Right renal pelvis (tissue), 4 donors: ENCODE measurements around the gene PLEKHM2. TPM values are rescaled to one million over a fixed set of nuclear protein-coding genes. Genes with fewer than 3 reads are reported as not detected.

ENCODE experiments used
- DNase-seq, 4 donors: peaks; one replicate each; pipeline ENCODE4 v3.0.0-alpha.2; 2013; ENCODE audit warnings: low read depth in 4 of 4, low spot score in 3 of 4, missing footprints in 1 of 4
- polyA plus RNA-seq, 4 donors: library from polyadenylated mRNA; unstranded; fragments of 120-200 nt; gene quantifications; one replicate each; pipeline ENCODE4 v1.2.1, GENCODE V29; 2013; ENCODE audit not compliant: insufficient read length in 4 of 4

Gene PLEKHM2
- polyA plus RNA-seq, 4 donors = 41.0 to 48.9 (median 45.5) TPM

DNA sequence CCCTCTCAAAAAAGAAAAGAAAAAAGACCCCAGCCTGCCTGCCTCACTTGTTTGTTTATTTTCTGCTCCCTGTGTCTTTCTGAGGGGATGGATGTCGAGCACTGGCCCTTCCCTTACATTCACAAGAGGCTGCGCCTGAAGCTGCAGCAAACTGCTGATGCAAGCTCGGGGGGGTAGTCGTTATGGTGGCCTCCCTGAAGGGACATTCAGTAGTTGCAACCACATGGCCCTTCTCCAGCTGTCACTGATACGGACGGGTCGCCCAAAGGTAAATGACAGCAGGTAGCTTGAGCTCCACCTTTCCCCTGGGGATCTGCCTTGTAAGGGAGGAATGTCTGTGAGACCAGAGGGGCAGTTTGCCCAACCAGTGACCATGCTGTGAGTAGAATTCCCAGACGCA, 17.7 kb downstream of the PLEKHM2 start:
- DNase-seq = no peak

DNA sequence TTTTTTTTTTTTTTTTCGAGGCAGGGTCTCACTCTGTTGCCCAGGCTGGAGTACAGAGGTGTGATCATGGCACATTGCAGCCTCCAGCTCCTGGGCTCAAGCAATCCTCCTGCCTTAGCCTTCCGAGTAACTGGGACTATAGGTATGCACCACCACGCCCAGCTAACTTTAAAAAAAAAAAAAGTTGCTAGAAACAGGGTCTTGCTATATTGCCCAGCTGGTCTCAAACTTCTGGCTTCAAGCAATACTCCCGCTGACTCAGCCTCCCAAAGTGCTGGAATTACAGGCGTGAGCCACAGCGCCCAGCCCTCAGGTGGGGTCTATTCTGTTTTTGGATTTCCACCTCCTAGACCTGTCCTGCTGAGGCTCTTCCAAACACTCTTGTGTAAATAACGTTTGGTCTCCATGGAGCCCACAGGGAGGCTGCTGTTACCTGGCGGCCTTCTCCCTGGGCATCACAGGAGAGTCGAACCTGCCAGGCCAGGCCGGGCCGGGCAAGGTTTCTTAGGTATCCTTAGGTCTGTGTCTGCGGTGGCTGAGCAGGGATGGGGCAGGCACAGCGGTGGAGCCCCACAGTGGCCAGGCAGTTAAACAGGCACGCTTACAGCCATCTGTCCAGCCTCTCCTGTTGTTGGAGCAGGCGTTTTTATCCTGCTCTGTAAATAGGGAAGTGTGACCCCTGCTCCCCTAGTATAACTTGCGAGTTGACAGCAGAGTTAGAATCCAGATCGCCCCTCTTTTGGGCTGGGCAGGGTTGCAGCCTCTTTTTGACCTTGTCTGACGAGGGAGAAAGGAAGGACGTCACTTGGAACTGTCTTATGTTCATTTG, 18.8 kb downstream of the PLEKHM2 start:
- DNase-seq = no peak

DNA sequence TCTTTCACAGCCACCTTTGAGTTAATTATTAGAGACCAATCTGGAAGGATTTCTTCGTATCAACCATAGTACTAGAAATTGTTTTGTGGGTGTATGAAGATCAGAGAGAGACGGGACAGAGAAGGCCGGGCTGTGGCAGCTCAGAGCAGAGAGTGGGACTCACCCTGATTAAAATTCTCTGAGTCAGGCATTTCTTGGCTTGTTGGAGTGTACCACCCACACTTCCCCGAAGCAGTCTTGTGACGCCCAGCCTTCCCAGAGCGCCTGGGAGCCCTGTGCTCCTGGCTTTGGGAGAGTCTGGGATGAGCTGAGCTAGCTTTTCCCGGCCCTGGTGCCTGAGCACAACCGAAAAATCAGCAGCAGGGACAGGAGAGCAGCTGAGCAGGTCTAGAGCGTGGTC, 19.4 kb downstream of the PLEKHM2 start:
- DNase-seq = no peak

DNA sequence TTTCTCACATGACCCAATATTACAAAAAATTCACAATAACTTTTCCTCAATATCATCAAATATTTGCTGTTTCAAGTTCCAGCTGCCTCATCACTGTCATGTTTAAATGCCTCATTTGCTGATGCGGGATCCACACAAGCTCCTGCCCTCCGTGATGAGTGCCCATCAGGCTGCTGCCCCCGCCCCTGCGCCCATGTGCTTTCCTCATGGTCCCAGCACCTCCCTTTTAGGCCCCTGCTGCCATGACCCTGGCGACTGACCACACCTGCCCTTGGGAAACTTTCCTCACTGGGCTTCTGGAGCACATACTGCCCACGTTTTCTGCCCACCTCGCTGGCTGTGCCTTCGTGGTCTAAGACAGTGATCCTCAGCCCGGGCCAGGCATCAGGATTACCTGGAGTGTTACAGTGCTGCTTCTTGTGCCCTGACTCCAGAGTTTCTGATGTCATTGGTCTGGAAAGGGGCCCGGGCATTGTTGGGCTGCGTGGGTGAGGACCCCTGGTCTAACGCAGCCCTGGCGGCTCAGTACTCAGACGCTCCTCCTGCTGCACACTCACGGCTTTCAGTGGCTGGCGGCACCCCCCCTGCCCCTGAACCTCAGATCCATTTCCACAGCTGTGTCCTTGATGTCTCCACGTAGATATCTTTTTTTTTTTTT, 20.5 kb downstream of the PLEKHM2 start:
- DNase-seq = no peak

DNA sequence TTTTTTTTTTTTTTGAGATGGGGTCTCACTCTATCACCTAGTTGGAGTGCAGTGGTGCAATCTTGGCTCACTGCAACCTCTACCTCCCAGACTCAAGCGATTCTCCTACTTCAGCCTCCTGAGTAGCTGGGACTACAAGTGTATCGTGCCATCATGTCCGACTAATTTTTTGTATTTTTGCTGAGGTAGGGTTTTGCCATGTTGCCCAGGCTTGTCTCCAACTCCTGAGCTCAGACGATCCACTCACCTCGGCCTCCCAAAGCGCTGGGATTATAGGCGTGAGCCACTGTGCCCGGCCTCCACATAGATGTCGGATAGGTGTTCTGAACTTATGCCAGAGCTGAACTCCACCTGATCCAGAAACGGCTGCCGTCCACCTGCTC, 21.1 kb downstream of the PLEKHM2 start:
- no peak for DNase-seq

DNA sequence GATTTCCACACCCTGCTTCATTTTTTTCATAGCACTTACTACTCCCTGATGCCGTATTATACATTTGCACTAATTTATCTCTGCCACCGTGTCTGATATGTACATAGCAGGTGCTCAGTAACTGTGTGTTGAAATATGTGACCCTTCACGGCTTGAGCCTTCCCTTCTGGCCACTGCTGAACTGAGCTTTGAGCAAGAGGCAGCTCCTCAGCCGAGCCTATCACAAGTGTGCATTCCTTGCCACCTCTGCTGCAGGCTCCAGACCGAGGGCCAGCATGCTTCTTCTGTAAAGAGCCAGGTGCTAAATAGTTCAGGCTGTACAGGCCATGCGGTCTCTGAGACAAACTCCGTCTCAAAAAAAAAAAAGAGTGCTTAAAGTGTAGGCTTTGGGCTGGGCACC, 22.6 kb downstream of the PLEKHM2 start:
- DNase-seq = no peak

DNA sequence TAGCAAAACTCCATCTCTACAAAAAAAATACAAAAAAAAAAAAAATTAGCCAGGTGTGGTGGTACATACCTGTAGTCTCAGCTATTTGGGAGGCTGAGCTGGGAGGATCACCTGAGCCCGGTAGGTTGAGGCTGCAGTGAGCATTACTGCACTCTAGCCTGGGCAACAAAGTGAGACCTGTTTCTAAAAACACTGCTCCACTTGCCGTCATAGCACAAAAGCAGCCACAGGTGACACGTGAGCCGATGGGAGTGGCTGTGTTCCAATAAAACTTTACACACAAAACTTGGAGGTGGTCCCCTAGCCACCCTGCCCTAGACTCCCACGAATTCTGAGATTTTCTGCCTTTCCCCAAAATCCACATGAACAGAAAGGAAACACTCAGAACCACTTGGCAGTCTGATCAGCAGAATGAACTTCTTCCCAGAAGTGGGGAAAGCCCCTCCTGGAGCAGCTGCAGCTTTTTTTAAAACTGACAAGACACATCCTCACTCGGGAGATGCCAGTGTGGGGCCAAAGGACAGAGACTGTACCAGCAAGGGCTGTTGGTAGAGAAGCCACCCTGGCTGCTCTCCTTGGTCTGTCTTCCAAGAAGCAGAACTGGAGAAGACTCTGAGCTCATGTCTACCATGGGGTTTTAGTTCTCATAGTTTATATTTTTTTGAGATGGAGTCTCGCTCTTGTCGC, 23.3 kb downstream of the PLEKHM2 start:
- DNase-seq = no peak

DNA sequence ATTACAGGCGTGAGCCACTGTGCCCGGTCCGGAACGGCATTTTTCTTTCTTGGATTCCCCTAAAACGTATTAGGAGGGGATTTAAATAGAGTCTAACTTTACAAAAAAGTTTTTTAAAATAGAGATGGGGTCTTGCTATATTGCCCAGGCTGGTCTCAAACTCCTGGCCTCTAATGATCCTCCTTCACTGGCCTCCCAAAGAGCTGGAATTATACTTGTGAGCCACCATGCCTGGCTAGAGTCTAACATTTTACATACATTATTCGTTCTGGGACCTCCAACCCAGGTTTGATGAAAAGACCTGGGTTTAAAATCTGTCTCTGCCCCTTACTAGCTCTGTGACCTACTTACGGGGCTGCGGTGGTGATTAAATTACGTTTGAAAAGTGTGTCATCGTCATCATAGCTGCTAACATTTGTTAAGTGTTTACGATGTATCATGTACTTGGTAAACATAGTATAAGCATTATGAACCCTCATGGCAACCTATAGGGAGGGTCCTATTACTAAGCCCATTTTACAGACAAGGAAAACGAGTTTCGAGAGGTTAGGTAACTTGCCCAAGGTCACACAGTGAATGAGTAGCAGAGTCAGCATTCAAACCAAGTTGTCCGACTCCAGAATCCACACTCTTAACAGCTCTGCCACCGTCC, 24.5 kb downstream of the PLEKHM2 start:
- no peak for DNase-seq

DNA sequence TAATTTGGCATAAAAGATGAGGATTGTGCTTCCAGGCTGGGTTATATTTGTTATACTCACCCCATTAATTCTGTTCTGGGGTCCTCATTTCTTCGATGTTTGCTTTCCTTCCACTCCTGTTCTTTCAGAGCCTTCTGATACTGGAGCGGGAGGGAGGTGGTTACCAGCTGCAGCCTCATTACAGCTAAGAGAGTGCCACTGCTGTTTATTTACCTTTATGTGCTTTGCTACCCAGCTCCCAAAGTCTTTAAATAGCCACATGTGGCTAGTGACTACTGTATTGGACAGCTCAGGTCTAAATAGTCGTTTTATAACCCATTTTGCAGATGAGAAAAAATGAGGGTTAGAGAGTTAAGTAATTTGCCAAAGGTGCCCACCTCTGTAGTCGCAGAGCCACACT, 25.1 kb downstream of the PLEKHM2 start:
- DNase-seq = no peak

DNA sequence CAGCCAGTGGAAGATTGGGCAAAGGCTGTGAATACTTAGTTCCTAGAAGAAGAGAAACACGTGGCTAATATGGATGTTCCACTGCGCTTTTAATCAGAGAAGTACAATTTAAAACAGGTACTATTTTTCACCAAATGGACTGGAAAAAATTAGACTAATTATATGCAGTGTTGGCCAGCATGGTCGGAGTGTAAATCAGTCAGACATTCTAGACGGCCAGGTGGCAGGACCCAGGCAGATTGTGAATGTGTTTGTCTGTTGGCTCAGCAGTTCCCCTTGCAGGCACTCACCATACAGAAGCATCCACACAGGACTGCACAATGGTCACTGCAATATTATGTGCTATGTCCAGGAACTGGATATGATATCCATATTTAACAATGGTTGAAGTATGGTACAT, 28.0 kb downstream of the PLEKHM2 start:
- no peak for DNase-seq

DNA sequence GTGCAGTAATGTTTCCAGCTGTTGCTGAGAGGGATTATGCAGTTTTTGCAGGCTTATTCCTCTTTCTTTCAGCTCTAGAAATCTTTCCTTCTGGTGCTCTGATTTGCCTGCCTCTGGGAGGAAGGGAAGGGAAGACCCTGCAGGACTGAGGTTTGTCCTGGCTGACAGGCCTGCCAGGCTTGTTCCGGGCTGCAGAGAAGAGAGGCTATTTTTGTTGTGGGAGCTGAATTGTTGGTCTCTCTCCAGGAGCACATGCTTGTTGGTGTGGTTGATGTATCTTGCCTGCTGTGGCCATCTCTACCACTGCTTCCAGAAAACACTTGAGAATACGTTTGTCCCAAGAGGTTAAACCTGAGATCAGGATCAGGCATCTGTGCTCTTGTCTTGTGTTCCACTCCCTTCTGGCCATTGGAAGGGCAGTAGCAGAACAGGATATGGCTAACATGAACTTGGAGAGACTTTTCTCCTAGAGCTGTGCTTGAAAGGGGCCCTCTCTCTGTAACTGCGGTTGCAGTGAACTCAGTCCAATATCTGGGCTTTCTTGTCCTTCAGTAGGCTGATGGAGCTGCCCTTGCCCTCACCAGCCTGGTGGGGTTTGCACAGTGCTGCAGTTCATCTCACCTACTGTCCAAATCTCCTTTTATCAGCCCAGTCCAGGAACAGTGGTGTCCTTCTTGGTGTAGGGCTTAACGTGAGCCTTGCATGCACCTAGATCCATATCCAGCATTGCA, 30.5 kb downstream of the PLEKHM2 start:
- DNase-seq = no peak

DNA sequence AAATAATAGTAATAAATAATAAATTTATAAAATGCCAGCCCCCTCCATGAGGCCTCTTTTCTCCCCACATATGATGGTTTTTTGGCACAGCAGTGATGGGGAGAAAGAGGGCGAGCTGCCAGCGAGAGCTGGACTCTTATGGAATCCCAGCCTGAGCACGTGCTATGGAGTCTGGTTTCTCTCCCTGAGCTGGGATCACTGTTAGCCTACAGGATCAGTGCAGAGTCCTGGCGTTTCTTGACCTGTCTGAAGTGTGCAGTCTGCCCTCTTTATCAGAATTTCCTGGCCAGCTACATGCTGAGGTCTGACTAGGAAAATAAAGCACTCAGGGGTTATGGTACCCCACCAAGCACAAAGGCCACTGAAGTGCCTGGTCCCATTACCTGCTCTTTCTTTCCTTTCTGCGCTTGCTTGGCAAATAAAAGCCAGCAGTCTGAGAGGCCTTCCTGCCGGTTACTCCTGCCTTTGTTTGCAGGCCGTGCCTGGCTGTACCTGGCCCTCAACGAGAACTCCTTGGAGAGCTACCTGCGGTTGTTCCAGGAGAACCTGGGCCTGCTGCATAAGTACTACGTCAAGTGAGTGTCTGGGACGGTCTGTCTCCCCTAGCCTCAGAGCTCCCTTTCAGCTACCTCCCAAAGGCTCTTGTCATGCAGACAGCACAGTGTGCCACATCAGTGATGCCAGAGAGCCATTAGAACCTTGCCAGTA, 33.5 kb downstream of the PLEKHM2 start:
- no peak for DNase-seq

DNA sequence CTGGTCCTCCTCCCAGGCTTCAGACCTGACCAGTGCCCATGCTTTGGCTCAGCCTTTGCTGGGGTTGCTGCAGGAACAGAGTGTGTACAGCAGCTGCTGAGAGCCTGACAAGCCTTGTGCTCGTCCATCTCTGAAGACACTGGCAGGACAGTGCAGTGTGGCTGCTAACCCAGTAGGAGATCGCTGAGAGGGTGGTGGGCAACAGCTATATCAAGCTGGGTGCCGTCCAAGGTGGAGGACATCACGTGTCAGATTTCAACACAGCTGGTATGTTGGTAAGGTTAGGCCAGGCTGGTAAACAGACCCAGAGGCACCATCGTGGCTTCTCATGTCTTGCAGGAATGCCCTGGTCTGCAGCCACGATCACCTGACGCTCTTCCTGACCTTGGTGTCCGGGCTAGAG, 34.1 kb downstream of the PLEKHM2 start:
- no peak for DNase-seq

DNA sequence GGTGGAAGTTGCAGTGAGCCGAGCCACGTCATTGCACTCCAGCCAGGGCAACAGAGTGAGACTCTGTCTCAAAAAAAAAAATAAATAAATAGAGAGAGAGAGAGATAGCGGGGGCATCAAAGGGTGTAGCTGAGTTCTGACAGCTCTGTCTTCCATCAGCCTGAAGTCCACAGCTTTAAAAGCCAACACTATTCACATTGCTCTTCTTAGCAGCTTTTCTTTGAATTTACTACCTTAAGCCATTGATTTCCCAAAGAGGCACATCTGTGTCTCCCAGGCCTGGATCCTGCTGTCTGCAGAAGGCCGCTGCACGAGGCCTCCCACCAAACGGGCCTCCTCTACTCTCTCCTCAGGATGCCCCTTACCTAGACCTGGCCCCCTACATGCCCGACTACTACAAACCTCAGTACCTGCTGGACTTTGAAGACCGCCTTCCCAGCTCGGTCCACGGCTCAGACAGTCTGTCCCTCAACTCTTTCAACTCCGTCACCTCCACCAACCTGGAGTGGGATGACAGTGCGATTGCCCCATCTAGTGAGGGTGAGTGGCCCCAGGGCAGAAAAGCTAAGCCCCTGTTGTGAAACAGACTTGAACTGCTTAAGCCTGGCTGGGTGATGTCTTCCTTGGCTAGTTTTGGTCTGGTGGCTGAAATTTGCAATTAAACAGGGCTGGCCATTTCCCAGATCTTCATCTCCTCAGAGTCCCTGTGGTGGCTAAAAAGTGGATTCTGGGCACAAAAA, 35.4 kb downstream of the PLEKHM2 start:
- no peak for DNase-seq

DNA sequence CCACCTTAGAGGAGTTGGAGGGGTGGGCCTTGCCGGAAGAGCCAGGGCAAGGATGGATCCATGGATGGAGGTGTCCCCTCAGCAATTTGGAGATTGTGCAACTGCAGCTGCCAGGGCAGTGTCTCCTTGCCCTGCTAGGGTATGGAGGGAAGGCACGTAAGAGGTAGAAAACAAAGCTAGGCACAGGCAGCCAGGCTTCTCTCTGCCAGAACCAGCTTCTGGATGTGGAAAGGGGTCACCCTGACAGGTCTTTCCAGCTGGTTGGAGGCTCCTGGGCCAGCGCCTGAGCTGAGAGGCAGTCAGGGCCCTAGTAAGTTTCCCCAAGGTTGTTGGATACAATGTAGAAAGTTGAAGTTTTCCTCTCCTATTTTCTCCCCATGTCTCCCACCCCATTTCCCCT, 36.7 kb downstream of the PLEKHM2 start:
- DNase-seq = no peak

DNA sequence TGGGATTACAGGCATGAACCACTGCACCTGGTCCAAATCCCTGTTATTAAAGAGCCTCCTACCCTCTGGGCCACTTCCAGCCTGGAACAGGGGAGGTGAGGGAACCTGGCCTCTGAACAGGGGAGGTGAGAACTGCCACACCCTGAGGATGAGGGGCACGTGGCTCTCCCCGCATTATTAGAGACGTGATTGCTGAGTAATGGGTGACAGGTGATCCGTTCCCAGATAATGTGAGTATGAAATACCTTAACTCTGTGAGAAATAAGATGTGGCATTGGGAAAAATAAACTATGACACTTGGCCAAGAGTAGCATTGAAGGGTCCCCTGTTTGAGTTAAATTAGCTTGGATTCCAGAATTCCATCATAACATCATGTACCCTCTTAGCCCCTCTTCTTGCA, 38.3 kb downstream of the PLEKHM2 start:
- DNase-seq = no peak

DNA sequence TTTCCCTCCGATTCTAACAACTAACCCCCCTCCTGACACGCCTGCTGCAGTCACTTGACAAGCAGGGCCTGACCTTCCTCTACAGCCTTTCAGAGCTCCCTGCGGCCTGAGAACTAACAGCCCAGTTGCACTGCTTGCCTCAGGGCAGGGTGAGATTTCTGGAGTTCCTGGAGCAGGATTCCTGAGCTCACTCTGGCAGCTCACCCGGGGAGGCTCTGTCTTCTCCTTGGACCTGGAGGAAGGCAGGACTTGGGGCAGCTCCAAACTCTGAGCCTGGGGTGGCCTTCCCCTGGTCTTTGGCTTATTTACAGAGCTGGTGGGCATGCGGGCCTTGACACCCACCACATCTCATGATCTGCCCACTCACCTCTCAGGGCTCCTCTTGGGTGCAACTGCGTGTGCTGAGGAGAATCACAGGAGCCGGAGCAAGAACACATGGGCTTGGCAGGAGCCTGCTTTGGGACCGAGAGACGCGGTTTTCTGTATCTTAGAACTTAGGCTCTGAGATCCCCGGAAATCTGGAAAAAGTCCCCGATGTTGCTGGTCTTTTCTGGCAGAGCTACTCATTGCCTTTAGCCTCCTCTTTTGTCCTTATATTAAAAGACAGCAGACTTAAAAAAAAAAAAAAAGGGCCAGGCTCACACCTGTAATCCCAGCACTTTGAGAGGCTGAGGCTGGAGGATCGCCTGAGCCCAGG, 38.9 kb downstream of the PLEKHM2 start:
- no peak for DNase-seq

DNA sequence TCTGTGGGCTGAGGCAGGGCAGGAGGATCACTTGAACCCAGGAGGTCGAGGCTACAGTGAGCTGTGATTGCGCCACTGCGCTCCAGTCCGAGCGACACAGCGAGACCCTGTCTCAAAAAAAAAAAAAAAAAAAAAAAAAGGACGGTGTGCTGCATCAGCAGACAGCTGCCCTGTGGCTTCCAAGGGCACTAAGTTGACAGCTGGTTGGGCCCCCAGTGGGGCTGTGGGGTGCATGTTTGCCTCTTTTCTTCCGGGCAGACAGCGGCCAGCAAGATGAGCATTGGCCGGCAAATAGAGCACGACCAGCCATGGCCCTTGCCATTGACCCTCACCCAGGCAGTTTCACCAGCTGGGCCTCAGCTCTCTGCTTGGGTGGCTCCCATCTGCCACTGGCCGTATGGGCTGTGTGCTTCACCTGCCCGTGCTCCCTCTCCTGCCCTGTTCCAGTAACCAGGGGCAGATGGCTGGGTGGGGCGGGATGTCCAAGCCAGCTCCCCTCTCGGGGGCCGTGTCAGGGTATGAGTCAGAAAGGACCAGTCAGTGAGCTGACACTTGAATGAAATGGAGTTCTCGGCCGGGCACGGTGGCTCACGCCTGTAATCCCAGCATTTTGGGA, 39.6 kb downstream of the PLEKHM2 start:
- no peak for DNase-seq
